ENCODE data around the gene ENG.
A peak's percentile ranks its signal among the peaks of the same experiment; 100 is the strongest.
"Not testable (repeated sequence)": the region's sequence is repeated elsewhere in the genome, so short reads cannot be mapped to it uniquely, and the experiment has no call there.

Gene ENG

DNA sequence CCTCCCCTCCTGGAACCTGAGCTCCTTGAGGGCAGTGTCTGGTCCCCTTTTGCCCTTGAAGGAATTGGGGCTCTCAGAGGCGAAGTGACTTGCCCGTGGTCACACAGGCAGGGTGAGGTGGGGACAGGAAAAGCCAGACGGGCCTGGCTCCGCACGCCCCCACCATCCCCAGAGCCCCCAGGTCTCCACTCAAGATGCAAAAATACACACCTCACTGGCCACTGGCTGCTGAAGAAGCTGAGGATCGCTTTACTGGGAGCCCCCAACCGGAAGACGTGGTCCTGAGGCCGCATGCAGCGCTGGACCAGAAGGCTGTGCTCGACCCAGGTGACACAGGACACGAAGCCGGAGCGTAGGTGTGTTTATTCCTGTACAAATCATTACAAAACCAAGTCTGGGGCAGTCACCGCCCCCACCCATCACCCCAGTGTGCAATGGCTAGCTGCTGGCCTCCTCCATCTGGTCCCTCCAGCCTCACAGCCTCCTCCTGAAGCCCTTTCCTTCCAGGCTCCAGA is 30.6 kb upstream of the ENG start:
- H3K4me3 ChIP-seq (ENCODE audit: severe bottlenecking): no peak overlapping the region
- no peaks in the 10 kb centered on the region for H3K27me3 ChIP-seq (ENCODE audit: insufficient read depth, poor library complexity, severe bottlenecking)
- H3K9me3 ChIP-seq (ENCODE audit: severe bottlenecking): no peaks in the 10 kb centered on the region
- no peak overlapping the region for H3K27ac ChIP-seq (ENCODE audit: poor library complexity, severe bottlenecking)
- TF ChIP-seq, protein P1, sequence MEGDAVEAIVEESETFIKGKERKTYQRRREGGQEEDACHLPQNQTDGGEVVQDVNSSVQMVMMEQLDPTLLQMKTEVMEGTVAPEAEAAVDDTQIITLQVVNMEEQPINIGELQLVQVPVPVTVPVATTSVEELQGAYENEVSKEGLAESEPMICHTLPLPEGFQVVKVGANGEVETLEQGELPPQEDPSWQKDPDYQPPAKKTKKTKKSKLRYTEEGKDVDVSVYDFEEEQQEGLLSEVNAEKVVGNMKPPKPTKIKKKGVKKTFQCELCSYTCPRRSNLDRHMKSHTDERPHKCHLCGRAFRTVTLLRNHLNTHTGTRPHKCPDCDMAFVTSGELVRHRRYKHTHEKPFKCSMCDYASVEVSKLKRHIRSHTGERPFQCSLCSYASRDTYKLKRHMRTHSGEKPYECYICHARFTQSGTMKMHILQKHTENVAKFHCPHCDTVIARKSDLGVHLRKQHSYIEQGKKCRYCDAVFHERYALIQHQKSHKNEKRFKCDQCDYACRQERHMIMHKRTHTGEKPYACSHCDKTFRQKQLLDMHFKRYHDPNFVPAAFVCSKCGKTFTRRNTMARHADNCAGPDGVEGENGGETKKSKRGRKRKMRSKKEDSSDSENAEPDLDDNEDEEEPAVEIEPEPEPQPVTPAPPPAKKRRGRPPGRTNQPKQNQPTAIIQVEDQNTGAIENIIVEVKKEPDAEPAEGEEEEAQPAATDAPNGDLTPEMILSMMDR (IDR thresholded peaks at IDR 0.05; ENCODE audit: poor library complexity, severe bottlenecking): no peak
- H3K4me1 ChIP-seq (ENCODE audit: insufficient read depth, poor library complexity, severe bottlenecking): no peaks in the 10 kb centered on the region
- peaks cover 22% of the 10 kb centered on the region for H3K36me3 ChIP-seq (ENCODE audit: low read depth)
- DNase-seq (ENCODE audit: low spot score): no peak
- ATAC-seq (ENCODE audit: low read depth): no peak

DNA sequence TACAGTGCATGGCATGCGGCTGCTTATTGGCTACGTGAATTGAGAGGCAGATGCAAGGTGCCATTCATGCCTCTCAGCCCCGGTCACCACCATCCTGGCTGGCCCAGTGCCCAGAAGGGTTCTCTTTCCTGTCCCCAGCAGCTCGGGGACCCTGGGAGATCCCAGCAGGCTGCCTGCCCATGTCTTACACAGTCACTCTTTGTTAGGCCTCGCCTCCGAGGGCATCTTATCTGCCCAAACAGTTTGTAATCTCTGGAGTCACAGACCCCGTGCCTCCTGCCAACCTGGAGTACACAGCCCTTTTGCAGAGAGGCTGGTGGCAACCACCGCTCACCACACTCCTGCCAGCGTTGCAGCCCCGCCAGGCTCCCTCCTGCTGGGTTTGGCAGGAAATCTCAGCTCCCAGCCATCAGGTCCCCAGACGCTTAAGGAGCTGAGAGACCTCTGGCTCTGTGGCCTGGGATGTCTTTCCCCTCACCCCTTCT is 30.0 kb upstream of the ENG start:
- TF ChIP-seq, protein P1 (IDR thresholded peaks at IDR 0.05; ENCODE audit: poor library complexity, severe bottlenecking): no peak
- Histone ChIP-seq H3K9me3 (ENCODE audit: severe bottlenecking) (no peaks in the 10 kb centered on the region), H3K4me3 (ENCODE audit: severe bottlenecking) (no peak overlapping the region), H3K27ac (ENCODE audit: poor library complexity, severe bottlenecking) (no peak overlapping the region), H3K4me1 (ENCODE audit: insufficient read depth, poor library complexity, severe bottlenecking) (no peaks in the 10 kb centered on the region), H3K27me3 (ENCODE audit: insufficient read depth, poor library complexity, severe bottlenecking) (no peaks in the 10 kb centered on the region), H3K36me3 (ENCODE audit: low read depth) (peaks cover 17% of the 10 kb centered on the region)
- ATAC-seq (ENCODE audit: low read depth) (peak; percentile 26; the same call in 1 of the 3 replicates), DNase-seq (ENCODE audit: low spot score) (peak; percentile 55)

DNA sequence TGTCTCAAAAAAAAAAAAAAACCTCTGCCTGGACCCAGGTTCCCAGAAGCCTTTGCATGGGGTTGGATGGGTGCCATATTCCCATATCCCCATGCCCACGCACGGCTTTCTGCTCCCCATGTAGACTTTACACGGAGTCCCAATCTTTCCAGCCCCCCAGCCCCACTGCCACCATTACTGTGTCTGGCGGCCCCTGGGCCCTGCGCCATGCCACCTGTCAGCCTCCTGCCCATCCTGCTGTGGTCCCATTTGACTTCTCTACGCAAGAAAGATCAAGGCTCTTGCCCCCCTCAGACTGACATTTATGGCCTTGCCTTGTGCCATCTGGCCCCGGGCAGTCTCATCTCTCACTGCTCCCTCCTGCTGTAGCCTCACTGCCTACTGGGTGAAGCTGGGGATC is 29.5 kb upstream of the ENG start:
- no peaks in the 10 kb centered on the region for H3K27me3 ChIP-seq (ENCODE audit: insufficient read depth, poor library complexity, severe bottlenecking)
- H3K4me1 ChIP-seq (ENCODE audit: insufficient read depth, poor library complexity, severe bottlenecking): no peaks in the 10 kb centered on the region
- TF ChIP-seq, protein P1 (IDR thresholded peaks at IDR 0.05; ENCODE audit: poor library complexity, severe bottlenecking): no peak
- DNase-seq (ENCODE audit: low spot score) (no peak), ATAC-seq (ENCODE audit: low read depth) (no peak)
- no peak overlapping the region for H3K27ac ChIP-seq (ENCODE audit: poor library complexity, severe bottlenecking)
- H3K36me3 ChIP-seq (ENCODE audit: low read depth): peaks cover 15% of the 10 kb centered on the region
- no peaks in the 10 kb centered on the region for H3K9me3 ChIP-seq (ENCODE audit: severe bottlenecking)
- H3K4me3 ChIP-seq (ENCODE audit: severe bottlenecking): no peak overlapping the region

DNA sequence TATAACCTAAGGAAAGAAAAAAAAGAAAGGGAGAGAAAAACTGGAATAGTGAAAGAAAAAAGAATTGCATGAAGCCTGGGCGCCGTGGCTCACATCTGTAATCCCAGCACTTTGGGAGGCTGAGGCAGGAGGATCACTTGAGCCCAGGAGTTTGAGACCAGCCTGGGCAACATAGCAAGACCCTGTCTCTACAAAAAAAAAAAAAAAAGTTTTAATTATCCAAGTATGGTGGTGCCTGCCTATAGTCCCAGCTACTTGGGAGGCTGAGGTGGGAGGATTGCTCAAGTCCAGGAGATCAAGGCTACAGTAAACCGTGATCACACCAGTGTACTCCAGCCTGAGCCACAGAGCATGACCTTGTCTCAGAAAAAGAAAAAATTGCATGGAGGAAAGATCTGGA is 27.3 kb upstream of the ENG start:
- ATAC-seq (ENCODE audit: low read depth); H3K4me1 ChIP-seq (ENCODE audit: insufficient read depth, poor library complexity, severe bottlenecking); H3K27me3 ChIP-seq (ENCODE audit: insufficient read depth, poor library complexity, severe bottlenecking); H3K9me3 ChIP-seq (ENCODE audit: severe bottlenecking); H3K27ac ChIP-seq (ENCODE audit: poor library complexity, severe bottlenecking); H3K36me3 ChIP-seq (ENCODE audit: low read depth); H3K4me3 ChIP-seq (ENCODE audit: severe bottlenecking); DNase-seq (ENCODE audit: low spot score): not testable (repeated sequence)

DNA sequence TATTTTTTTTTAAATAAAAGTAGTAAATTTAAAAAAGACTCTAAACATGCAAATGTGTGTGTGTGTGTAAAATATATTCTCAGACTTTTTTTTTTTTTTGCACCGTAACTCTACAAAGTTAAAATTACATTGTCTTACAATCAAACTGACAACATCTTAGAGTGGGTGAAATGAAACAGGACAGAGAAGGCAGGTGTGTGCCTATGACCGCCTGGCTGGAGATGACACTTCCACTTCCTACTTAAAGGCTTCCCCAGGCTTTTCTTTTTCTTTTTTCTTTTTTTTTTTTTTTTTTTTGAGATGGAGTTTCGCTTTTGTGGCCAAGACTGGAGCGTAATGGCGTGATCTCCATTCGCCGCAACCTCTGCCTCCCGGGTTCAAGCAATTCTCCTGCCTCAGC is 25.7 kb upstream of the ENG start:
- ATAC-seq (ENCODE audit: low read depth) (no peak), DNase-seq (ENCODE audit: low spot score) (no peak)
- TF ChIP-seq, protein P1 (IDR thresholded peaks at IDR 0.05; ENCODE audit: poor library complexity, severe bottlenecking): no peak
- Histone ChIP-seq H3K4me1 (ENCODE audit: insufficient read depth, poor library complexity, severe bottlenecking) (no peaks in the 10 kb centered on the region), H3K27ac (ENCODE audit: poor library complexity, severe bottlenecking) (no peak overlapping the region), H3K36me3 (ENCODE audit: low read depth) (no peaks in the 10 kb centered on the region), H3K4me3 (ENCODE audit: severe bottlenecking) (no peak overlapping the region), H3K9me3 (ENCODE audit: severe bottlenecking) (no peaks in the 10 kb centered on the region), H3K27me3 (ENCODE audit: insufficient read depth, poor library complexity, severe bottlenecking) (no peaks in the 10 kb centered on the region)
